Stimulated activated CD8-positive, alpha-beta memory T cell treated with anti-CD3 and anti-CD28 coated beads, Interleukin-15, amount 100 ng/mL, for 24 hours (primary cell): ENCODE data around the gene ABHD16A.

Source experiments
- DNase-seq: peaks from one replicate; pipeline ENCODE4 v3.0.0-alpha.2; 2020; ENCODE audit warnings: low read depth

The ABHD16A gene

DNA sequence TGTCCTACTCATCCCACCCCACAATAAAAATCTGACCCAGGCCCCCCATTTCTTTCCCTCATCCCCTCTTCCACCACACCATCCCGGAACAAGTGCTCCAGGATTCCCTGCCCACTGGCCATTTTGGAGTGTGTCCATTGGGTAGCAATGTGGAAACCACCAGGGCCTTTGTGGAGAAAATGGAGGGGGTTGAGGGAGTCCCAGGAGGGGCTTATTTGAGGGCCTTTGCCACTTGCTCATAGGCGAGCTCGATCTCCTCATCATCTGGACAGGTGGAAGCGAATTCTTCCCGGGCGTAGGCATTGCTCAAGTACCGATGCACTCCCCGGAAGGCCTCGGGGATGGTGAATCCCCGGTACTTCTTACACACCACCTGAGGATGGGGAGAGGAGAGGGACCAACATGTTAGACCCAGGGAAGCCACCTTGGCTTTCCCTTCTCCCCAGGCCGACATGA lies 27.5 kb upstream of the ABHD16A start:
- DNase-seq, result no peak

GRCh38 chr6:31729979-31730630 lies 27.0 kb upstream of the ABHD16A start:
- DNase-seq, result peak; percentile 48

GRCh38 chr6:31729515-31729978 lies 26.4 kb upstream of the ABHD16A start:
- peak; percentile 56 for DNase-seq

DNA sequence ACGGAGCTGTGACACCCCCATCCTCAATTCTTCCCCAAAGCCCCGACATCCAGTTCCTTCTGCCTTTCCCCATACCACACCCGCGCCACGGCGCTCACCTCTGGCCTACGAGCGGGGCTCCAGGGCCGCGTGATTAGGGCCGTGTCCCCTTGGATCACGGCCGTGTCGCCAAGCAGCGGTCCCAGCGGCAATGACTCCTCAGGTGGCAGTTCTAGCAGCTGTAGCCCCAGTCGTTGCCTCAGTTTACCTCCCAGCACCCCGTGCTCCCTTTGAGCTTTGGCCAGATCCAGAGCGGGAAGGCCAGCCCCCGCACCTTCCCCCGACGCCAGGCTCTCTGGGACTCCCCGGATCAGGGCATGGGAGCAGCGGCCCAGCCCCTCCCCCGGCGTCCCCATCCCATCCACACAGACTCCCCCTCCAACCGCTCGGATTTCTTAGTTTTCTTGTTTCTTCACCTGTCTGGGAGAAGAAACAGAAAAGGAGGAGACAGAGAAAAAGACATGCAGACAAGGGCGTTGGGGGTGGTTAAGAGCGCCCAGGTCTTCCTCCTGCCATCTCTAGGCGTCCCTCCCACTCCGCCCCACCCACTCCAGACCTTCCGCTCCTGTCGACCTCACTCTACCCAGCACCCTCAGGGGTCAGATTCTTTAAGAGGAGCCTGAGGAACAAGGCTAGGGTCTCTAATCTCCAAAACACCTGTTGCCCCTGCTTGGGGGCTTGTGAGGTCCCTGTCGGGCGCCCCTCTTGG lies 25.8 kb upstream of the ABHD16A start, which contains the start of gene DDAH2:
Gene DDAH2 (minus strand): TSS at position 533 of the 748 bp plus-strand sequence. CDS start 138 bp downstream, at position 395.
- no peak for DNase-seq

DNA sequence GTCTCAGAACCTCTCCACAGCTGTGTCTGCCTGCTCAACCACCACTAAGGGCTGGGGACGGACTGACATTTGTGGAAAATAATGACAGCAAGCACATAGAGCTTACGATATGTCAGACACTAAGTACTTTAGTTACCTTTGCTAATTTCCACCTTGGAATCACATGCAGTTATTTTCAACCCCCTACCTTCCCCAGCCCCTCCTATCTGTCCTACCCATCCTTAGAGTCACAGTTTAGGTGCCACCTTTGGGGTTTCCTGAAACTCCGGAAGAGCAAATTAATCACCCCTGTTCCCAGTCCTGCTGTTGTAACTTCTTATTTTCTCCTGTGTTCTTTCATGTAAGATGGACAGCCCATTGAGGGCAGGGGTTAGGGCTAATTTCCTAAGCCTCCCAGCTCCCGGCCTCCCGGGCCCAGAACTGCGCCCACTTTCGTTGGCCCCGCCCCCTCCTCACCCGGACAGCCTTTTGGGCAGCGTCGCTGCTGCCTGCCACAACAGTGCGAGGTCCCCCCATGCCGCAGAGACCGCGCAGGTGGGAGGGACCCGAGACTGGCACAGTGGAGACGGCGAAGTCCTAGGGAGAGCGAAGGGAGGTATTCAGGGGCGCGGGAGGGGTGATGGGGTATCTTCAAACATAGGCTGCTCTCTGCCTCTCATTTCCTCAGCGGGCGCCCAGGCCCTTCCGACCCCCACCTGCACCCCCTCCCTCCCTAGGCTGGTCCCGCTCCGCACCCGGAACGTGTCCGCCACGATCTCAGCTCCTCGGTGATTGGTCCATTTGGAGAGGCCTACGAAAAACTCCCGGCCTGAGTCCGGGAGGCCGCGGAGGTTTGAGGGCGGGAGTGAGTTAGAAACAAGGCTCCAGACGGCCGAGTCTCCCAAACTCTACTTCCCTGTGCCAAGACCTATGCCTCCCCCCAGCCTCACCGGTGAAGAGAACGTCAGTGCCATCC lies 24.9 kb upstream of the ABHD16A start:
- no peak for DNase-seq

- no peak for DNase-seq
Measured at GRCh38 chr6:31727034-31727716, 24.1 kb upstream of the ABHD16A start.

- DNase-seq, result no peak
Measured at GRCh38 chr6:31725502-31726350, 22.6 kb upstream of the ABHD16A start.

DNA sequence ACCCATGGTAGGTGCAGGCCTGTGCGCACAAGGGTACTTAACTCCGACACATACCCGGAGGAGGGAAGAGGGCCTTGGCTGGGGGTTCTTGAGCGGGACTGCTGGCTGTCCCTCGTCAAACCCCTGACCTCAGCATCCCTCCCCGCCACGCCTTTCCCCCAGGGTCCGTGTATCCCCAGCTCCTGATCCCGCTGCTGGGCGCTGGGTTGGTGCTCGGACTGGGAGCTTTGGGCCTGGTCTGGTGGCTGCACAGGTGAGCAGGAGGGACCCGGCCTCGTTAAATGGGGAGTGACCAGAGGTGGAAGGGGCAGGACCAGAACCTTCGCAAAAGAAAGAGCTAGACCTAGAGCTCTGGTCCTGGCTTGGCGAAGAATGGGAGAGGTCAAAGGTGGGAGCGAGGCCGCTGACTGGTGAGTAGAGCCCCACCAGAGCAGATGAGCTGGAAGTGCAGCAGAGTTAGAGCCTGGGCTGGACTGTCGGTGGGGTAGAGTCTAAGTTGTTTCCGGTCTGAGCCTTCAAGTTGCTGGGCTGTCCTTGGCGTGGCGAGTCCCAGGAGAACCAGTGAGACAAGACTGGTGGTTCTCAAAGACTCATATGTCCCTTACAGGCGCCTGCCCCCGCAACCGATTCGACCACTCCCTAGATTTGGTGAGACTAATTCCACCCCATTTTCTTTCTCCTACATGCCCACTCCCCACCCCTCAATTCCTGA lies 21.0 kb upstream of the ABHD16A start:
- no peak for DNase-seq

- DNase-seq, result no peak
Measured at GRCh38 chr6:31723245-31723979, 20.3 kb upstream of the ABHD16A start, which contains the start of gene MPIG6B. Gene MPIG6B (plus strand): TSS chr6:31723373. CDS start chr6:31723384, 11 bp downstream.

GRCh38 chr6:31722173-31722572 lies 19.0 kb upstream of the ABHD16A start:
- DNase-seq, result no peak

GRCh38 chr6:31721351-31722020 lies 18.4 kb upstream of the ABHD16A start, which contains the start of gene LY6G6C:
Gene LY6G6C (minus strand): TSS chr6:31721746. CDS start chr6:31721679, 67 bp downstream.
- DNase-seq, result no peak

DNA sequence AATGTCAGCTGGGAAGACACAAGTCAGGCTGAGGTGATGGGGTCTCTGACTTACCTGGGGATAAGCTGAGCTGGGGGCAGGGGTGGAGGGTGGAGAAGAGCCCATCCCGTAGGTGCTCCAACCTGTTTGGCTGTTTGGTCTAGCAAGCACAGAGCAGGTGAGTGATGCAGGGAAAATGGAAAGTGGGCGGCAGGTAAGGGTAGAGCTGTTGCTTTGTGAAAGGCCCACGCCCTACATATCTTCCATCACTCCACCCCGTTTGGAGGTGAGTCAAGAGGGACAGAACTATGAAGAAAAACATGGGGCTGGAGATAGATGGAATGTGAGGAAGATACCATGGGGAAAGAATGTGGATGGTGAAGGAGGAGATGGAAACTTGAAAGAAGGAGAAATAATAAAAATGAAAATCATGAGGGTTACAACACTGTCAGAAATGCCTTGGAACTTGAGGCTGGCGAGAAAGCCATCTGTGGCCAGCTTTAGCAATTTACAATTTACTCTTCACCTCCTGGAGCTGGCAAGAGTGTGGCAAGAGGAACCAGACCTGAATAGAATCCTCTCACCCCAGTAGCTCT lies 17.2 kb upstream of the ABHD16A start:
- DNase-seq, result no peak

DNA sequence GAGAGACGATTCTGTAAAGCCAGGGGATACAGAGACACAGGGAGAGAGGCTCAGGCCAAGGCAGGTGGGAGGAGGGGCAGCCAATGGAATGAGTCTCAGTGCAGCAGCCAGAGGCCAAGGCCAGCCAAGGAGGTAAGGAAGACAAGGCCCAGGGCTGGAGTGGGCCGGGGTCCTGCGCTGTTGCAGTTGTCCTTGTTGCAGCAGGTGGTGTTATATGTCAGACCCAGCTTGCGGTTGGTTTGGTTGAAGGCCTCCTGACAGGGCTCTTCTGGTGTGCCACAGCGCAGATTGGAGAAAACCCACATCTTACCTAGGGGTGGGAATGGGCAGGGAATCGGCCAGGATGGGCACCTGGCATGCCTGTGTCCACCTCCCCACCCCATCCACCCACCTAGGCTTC lies 15.9 kb upstream of the ABHD16A start:
- DNase-seq, result no peak

DNA sequence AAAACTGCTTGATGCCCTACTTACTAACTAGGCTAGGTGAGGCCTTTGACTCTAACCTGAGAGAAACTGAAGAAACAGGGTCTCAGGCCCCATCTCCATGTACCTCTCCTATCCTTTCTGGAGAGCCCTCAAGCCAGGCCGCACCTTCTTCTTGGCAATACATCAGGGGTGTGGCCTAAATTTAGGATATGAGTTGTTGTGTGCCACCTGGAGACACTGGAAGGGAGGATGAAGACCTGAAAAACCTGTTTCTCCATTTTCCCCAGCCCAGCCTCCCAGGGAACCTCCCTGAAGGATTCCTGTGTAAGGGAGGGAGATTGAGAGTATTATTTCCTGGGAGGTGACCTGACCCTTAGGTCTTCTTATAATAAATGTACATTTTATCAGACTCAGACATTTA lies 15.1 kb upstream of the ABHD16A start:
- no peak for DNase-seq

GRCh38 chr6:31717499-31718222 lies 14.5 kb upstream of the ABHD16A start:
- no peak for DNase-seq

GRCh38 chr6:31715022-31715958 lies 12.2 kb upstream of the ABHD16A start, which contains the start of gene LY6G6D:
Gene LY6G6D (plus strand): TSS chr6:31715348. CDS start chr6:31715356, 8 bp downstream.
- DNase-seq, result no peak
